OCI-LY1 (cell line): ENCODE data around the gene ENG.

ENCODE experiments used
- H2AFZ ChIP-seq: fragments of 200-600 bp; sonication (generic), shearing (Covaris generic); 2 replicates; pipeline ENCODE4 v1.6.0; 2014; ENCODE audit warnings: antibody characterized with exemption, mild to moderate bottlenecking, low read length
- H3F3A ChIP-seq: fragments of 200-600 bp; sonication (generic), shearing (Covaris generic); 2 replicates; pipeline ENCODE4 v1.6.0; 2014; ENCODE audit warnings: mild to moderate bottlenecking, antibody characterized with exemption, low read length, moderate library complexity; ENCODE audit not compliant: insufficient read depth
- H3K27ac ChIP-seq: fragments of 200-600 bp; sonication (generic); 2 replicates; pipeline ENCODE4 v1.5.1; 2014; ENCODE audit warnings: low read length, mixed run types, mild to moderate bottlenecking, low read depth; ENCODE audit not compliant: poor library complexity, severe bottlenecking
- H3K27me3 ChIP-seq: fragments of 200-600 bp; sonication (generic); 2 replicates; pipeline ENCODE4 v1.6.0; 2014; ENCODE audit warnings: antibody characterized with exemption, mild to moderate bottlenecking, low read length, moderate library complexity; ENCODE audit not compliant: insufficient read depth
- H3K36me3 ChIP-seq: fragments of 200-600 bp; sonication (generic); 2 replicates; pipeline ENCODE4 v1.6.1; 2014; ENCODE audit warnings: mild to moderate bottlenecking, antibody characterized with exemption, low read length, moderate library complexity, mixed read lengths; ENCODE audit not compliant: insufficient read depth
- H3K4me1 ChIP-seq: fragments of 200-600 bp; sonication (generic); 2 replicates; pipeline ENCODE4 v1.5.1; 2014; ENCODE audit warnings: mild to moderate bottlenecking, low read length, moderate library complexity; ENCODE audit not compliant: insufficient read depth, severe bottlenecking
- H3K4me2 ChIP-seq: fragments of 200-600 bp; sonication (generic), shearing (Covaris generic); 2 replicates; pipeline ENCODE4 v1.6.1; 2014; ENCODE audit warnings: low read length
- H3K4me3 ChIP-seq: fragments of 200-600 bp; sonication (generic); 2 replicates; pipeline ENCODE4 v1.5.1; 2014; ENCODE audit warnings: low read length, low read depth, mild to moderate bottlenecking, mixed read lengths; ENCODE audit not compliant: poor library complexity, severe bottlenecking
- H3K79me2 ChIP-seq: fragments of 200-600 bp; shearing (Covaris generic); 2 replicates; pipeline ENCODE4 v1.6.1; 2016; ENCODE audit warnings: mixed run types, low read length, mixed read lengths; ENCODE audit not compliant: insufficient read depth
- H3K9ac ChIP-seq: fragments of 200-600 bp; sonication (generic), shearing (Covaris generic); 2 replicates; pipeline ENCODE4 v1.6.1; 2014; ENCODE audit warnings: mild to moderate bottlenecking, low read length, mixed read lengths
- H3K9me2 ChIP-seq: fragments of 200-600 bp; sonication (generic), shearing (Covaris generic); 2 replicates; pipeline ENCODE4 v1.6.1; 2014; ENCODE audit warnings: low read depth, mild to moderate bottlenecking, low read length, mixed read lengths
- H3K9me3 ChIP-seq: fragments of 200-600 bp; shearing (Covaris generic); 2 replicates; pipeline ENCODE4 v1.6.1; 2014; ENCODE audit warnings: low read length, mixed read lengths
- H4K20me1 ChIP-seq: fragments of 200-600 bp; sonication (generic), shearing (Covaris generic); 2 replicates; pipeline ENCODE4 v1.6.0; 2016; ENCODE audit warnings: mild to moderate bottlenecking, low read length; ENCODE audit not compliant: insufficient read depth
- CTCF ChIP-seq: fragments of 200-600 bp; sonication (generic), shearing (Covaris generic); IDR thresholded peaks from 2 replicates; pipeline ENCODE4 v1.5.1; 2017; ENCODE audit warnings: mild to moderate bottlenecking, antibody characterized with exemption, low read length, moderate library complexity, mixed read lengths
- EZH2 ChIP-seq: fragments of 200-600 bp; sonication (generic), shearing (Covaris generic); IDR thresholded peaks from 2 replicates; pipeline ENCODE4 v1.8.0; 2017; ENCODE audit warnings: borderline replicate concordance, mixed run types, mild to moderate bottlenecking, antibody characterized with exemption, low read length, moderate library complexity, mixed read lengths

Gene ENG

GRCh38 chr9:127868278-127868902 is 13.9 kb upstream of the ENG start:
- no peaks in the 10 kb centered on the region for H3K36me3 ChIP-seq
- H3K4me1 ChIP-seq: peaks cover 16% of the 10 kb centered on the region
- no peak overlapping the region for H3K4me3 ChIP-seq
- no peak overlapping the region for H3K9ac ChIP-seq
- TF ChIP-seq EZH2 (no peak), CTCF (no peak)
- H3K9me3 ChIP-seq: no peaks in the 10 kb centered on the region
- no peaks in the 10 kb centered on the region for H3K9me2 ChIP-seq
- H3K79me2 ChIP-seq: no peaks in the 10 kb centered on the region
- no peaks in the 10 kb centered on the region for H4K20me1 ChIP-seq
- no peak overlapping the region for H3K4me2 ChIP-seq
- H3F3A ChIP-seq: no peaks in the 10 kb centered on the region
- H2AFZ ChIP-seq: no peak overlapping the region
- peaks cover 6% of the 10 kb centered on the region; the same call in 1 of the 2 replicates for H3K27me3 ChIP-seq
- no peak overlapping the region for H3K27ac ChIP-seq

- Histone ChIP-seq H3K9me2 (no peaks in the 10 kb centered on the region), H3K9ac (no peak overlapping the region), H3K27ac (no peak overlapping the region), H3K4me3 (no peak overlapping the region), H4K20me1 (no peaks in the 10 kb centered on the region), H2AFZ (no peak overlapping the region), H3K9me3 (no peaks in the 10 kb centered on the region), H3K4me2 (no peak overlapping the region), H3K36me3 (no peaks in the 10 kb centered on the region), H3K27me3 (no peaks in the 10 kb centered on the region), H3K79me2 (no peaks in the 10 kb centered on the region), H3K4me1 (peaks cover 17% of the 10 kb centered on the region), H3F3A (no peaks in the 10 kb centered on the region)
- TF ChIP-seq EZH2 (no peak), CTCF (no peak)
Observed at GRCh38 chr9:127867356-127868277, 13.2 kb upstream of the ENG start.

GRCh38 chr9:127866535-127866934 is 12.1 kb upstream of the ENG start:
- Histone ChIP-seq H3K36me3 (no peaks in the 10 kb centered on the region), H3K4me1 (peaks cover 28% of the 10 kb centered on the region), H4K20me1 (no peaks in the 10 kb centered on the region), H3K4me2 (no peak overlapping the region), H3K9ac (no peak overlapping the region), H2AFZ (no peak overlapping the region), H3K79me2 (no peaks in the 10 kb centered on the region), H3K9me3 (no peaks in the 10 kb centered on the region), H3K27me3 (no peaks in the 10 kb centered on the region), H3K4me3 (no peak overlapping the region), H3K9me2 (no peaks in the 10 kb centered on the region), H3K27ac (no peak overlapping the region), H3F3A (no peaks in the 10 kb centered on the region)
- TF ChIP-seq EZH2: no peak
- no peak for TF ChIP-seq CTCF
